Bronchial epithelial cell (primary cell): ENCODE data around the gene EGFL7. TPM values are rescaled to one million over a fixed set of nuclear protein-coding genes. Genes with fewer than 3 reads are reported as not detected.

ENCODE experiments used
- DNase-seq: peaks from one replicate; pipeline ENCODE4 v3.0.0-alpha.2; 2010; ENCODE audit warnings: low read depth
- FAIRE-seq: peaks from 2 replicates; lab custom pipeline; 2011; peaks lifted over from hg19 to GRCh38; lab: Jason Lieb, UNC
- H3K27me3 ChIP-seq: 2 replicates; pipeline ENCODE4 v1.5.1; 2011; ENCODE audit warnings: low read length; ENCODE audit not compliant: control insufficient read depth, insufficient read depth
- H3K36me3 ChIP-seq: 2 replicates; pipeline ENCODE4 v1.5.1; 2011; ENCODE audit warnings: low read length; ENCODE audit not compliant: control insufficient read depth, insufficient read depth
- H3K4me3 ChIP-seq: 2 replicates; pipeline ENCODE4 v1.5.1; 2011; ENCODE audit warnings: mild to moderate bottlenecking, low read depth, low read length, control low read depth
- total RNA-seq: library from RNA; depleted of rRNA; stranded (reverse); fragments of >200 nt; gene quantifications from 2 replicates; pipeline ENCODE4 v1.2.1, GENCODE V29; 2014
- TF ChIP-seq, protein P1 (sequence below): IDR thresholded peaks from 2 replicates; pipeline ENCODE4 v1.5.1; 2011; ENCODE audit warnings: mild to moderate bottlenecking, moderate library complexity, low read length, control low read depth, inconsistent platforms; ENCODE audit not compliant: insufficient read depth, severe bottlenecking

The EGFL7 gene
- total RNA-seq, 1 donor from 2014 or later, result 11.8 TPM

DNA sequence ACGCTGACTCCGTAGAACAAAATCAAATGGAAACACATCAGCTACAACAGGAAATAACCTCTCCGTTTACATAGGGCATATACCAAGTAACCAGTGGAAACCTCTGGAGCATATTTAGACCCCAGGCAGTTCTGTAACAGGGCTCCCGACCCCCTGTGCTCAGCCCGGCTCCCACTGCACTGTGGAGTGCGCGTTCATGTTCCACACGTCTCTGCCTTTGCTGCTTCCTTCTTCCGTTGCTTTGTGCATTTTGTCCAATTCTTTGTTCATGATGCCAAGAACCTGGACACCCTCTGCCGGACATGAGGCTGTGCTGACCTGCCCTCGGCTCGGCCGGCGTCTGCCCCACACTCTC is 30.4 kb downstream of the EGFL7 start:
- no peak overlapping the region for H3K4me3 ChIP-seq
- TF ChIP-seq, protein P1, sequence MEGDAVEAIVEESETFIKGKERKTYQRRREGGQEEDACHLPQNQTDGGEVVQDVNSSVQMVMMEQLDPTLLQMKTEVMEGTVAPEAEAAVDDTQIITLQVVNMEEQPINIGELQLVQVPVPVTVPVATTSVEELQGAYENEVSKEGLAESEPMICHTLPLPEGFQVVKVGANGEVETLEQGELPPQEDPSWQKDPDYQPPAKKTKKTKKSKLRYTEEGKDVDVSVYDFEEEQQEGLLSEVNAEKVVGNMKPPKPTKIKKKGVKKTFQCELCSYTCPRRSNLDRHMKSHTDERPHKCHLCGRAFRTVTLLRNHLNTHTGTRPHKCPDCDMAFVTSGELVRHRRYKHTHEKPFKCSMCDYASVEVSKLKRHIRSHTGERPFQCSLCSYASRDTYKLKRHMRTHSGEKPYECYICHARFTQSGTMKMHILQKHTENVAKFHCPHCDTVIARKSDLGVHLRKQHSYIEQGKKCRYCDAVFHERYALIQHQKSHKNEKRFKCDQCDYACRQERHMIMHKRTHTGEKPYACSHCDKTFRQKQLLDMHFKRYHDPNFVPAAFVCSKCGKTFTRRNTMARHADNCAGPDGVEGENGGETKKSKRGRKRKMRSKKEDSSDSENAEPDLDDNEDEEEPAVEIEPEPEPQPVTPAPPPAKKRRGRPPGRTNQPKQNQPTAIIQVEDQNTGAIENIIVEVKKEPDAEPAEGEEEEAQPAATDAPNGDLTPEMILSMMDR, result no peak
- DNase-seq (no peak), FAIRE-seq (no peak)
- no peaks in the 10 kb centered on the region for H3K36me3 ChIP-seq
- H3K27me3 ChIP-seq, result no peaks in the 10 kb centered on the region

DNA sequence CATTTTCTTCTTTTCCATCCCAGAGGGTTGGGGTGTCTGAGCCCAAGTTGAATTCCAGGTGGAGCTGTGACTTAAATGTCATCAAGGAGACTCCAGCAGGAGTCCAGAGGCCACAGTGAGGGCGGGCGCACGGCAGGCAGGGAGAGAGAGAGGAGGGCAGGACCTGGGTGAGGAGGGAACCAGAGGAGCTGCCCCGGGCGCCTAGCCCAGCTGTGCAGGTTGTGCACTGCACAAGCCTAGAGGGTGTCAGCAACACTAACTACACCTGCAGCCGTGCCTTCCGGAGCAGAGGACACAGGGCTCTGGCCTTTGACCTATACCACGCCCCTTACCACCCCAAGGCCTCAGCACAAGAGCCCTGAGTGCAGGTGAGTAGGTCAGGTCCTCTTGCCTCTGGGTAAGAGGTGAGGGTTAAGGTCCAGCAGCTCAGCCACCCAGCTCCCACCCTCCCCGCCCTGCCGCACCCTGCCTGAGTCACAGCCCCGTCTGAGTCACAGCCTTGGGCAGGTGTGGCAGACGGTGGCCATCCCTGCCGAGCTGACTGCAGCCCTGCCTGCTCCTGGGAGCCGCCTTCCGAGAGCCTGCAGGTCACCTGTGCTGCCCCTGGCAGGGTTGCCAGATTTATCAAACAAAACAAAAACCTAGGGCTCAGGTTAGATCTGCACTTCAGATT is 30.9 kb downstream of the EGFL7 start:
- FAIRE-seq (no peak), DNase-seq (peak; percentile 83)
- Histone ChIP-seq H3K27me3 (no peaks in the 10 kb centered on the region), H3K36me3 (no peaks in the 10 kb centered on the region), H3K4me3 (no peak overlapping the region)
- TF ChIP-seq, protein P1, result no peak

DNA sequence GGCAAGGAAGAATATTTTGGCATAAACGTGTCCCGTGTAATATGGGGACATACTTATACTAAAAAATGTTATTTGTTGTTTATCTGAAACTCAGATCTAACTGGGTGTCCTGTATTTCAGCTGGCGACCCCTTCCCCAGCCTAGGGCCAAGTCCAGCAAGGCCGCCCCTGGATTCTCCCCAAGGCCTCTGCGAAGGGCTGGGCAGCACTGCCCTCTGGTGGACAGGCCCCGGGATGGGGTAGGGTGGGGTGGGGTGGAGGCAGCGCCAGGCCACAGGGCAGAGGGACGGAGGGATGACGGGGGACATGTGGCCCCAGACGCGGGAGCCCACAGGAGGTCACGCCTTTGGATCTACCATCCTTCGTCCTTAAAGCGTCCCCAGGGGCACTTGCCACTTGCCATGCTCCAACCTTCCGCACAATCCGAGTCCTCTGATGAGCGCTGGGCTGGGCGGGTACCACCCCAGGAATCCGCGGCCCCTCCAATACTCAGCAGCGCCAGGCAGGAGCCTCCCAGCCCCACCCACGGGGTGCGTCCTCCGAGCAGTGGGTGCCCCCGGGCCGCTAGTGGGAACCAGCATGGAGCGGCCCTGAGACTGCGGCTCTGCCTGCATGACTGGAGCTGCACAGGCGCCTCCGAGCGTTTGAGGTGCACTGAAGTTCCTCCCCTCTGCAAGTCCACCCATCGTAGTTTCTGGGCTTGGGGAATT is 31.6 kb downstream of the EGFL7 start:
- DNase-seq, result no peak
- Histone ChIP-seq H3K4me3 (no peak overlapping the region), H3K36me3 (no peaks in the 10 kb centered on the region), H3K27me3 (no peaks in the 10 kb centered on the region)
- TF ChIP-seq, protein P1, result peak; percentile 76
- no peak for FAIRE-seq

DNA sequence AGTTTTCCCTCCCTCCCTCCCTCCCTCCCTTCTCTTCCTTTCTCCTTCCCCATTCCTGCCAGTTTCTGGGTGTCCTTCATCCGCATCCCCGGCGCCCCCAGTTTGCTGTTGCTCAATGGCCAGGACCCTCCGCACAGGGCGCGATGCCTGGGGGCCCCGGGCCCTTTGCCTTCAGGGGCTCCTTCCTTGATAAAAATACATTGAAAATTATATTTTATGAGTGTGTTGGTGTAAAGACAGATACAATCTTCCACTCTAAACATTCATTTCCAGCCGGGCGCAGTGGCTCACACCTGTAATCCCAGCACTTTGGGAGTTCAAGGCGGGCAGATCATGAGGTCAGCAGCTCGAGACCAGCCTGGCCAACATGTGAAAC is 32.1 kb downstream of the EGFL7 start:
- TF ChIP-seq, protein P1, result no peak

DNA sequence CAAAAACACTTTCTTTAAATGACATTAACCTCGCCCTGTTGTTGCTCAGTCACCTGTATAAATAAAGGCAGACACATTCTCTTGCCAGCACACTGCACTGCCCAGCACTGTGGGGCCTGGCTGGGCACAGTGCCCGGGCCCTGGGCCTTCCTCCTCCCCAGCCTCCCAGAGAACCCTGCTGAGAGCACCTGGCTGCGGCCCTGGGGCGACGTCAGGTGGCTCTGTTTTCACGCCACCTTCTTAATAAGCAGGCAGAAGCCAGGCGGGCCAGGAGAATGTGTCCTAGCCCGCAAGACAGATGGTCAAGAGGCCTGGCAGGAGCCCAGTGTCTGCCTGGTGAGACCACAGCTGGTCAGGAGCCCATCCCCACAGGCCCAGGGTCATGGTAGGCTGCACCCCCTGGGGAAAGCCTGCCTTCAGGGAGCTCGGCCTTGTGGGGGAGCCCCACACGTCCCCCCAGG is 32.7 kb downstream of the EGFL7 start:
- Histone ChIP-seq H3K36me3 (no peaks in the 10 kb centered on the region), H3K27me3 (no peaks in the 10 kb centered on the region), H3K4me3 (no peak overlapping the region)
- FAIRE-seq, result no peak
- TF ChIP-seq, protein P1, result no peak
- peak; percentile 40 for DNase-seq

More for the DNA sequence above, 32.1 kb downstream of the EGFL7 start:
- no peak overlapping the region for H3K4me3 ChIP-seq
- DNase-seq, result no peak
- H3K27me3 ChIP-seq, result no peaks in the 10 kb centered on the region
- no peaks in the 10 kb centered on the region for H3K36me3 ChIP-seq
- no peak for FAIRE-seq

DNA sequence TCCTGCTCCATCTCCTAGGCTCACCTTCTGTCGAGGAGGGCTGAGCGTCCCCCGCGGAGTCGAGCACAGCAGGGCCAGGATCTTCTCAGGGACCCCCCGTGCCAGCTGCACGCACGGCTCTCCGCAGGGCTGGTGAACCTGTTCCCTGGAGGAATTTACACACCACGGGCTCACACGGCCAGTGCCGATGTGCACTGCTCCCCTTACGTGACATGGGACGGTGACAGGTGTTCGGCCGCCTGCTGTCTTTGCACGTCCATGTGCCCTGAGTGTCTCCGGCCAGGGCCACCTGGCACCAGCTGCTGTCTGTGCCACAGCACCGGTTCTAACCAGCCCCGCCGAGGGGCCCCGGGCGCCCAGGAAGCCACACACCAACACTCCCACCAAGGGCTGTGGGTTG is 33.2 kb downstream of the EGFL7 start:
- no peak for FAIRE-seq
- Histone ChIP-seq H3K27me3 (peaks cover 2% of the 10 kb centered on the region), H3K4me3 (no peak overlapping the region), H3K36me3 (no peaks in the 10 kb centered on the region)
- DNase-seq, result no peak
- TF ChIP-seq, protein P1, result no peak
